ENCODE measurements around the gene VPS13D. TPM values are rescaled to one million over a fixed set of nuclear protein-coding genes. Genes with fewer than 3 reads are reported as not detected.

Gene VPS13D
- total RNA-seq, 1 experiment from 2014 or later: 20.2 TPM

DNA sequence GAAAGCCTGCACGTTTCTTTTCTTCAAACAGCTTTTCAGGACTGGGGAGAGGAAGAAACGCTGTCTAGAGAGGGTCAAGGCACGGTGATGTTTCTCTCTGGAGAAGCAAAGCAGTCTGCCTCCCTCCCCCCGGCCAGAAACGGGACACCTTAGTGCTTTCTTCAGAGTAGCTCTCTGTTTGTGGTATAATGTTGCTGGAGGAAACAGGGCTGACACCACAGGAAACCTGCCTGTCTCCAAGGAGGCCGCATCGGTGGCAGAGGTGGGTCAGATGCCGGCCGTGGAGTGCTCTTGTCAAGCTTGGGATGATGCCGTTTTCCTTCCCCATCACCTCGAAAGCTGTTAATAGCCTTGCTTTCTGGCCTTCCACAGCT is 248.8 kb downstream of the VPS13D start:
- Mint-ChIP-seq H3K4me3 (no peak overlapping the region), H3K27me3 (ENCODE audit: low read depth) (no peaks in the 10 kb centered on the region), H3K9me3 (peaks cover 11 to 12% of the 10 kb centered on the region in 2 experiments; a peak in 4 of 5 replicates), H3K27ac (peak overlapping the region in 2 of 3 experiments; percentile 19 to 43; a peak in 2 of 7 replicates), H3K36me3 (ENCODE audit: insufficient read depth in 1 of 3, low read depth in 3 of 3) (peaks cover 11 to 14% (median 14%) of the 10 kb centered on the region in 3 experiments; a peak in 6 of 7 replicates), H3K4me1 (peaks cover 18 to 25% of the 10 kb centered on the region in 2 experiments)
- H3K79me1 ChIP-seq (ENCODE audit: insufficient read depth, low read depth, low read length, poor library complexity, severe bottlenecking): no peaks in the 10 kb centered on the region
- WGBS (ENCODE audit: extremely low coverage, insufficient read length, low lambda C conversion rate): no CpG with 5 or more reads among the region's 11 CpGs
- H3K9ac ChIP-seq (ENCODE audit: extremely low read depth, insufficient read length, low read length): no peak overlapping the region
- H3K56ac ChIP-seq (ENCODE audit: insufficient read length, low read depth, low read length): no peak overlapping the region
- H2BK20ac ChIP-seq (ENCODE audit: low read depth, low read length, poor library complexity, severe bottlenecking): no peak overlapping the region
- H3K9me3 ChIP-seq (ENCODE audit: control insufficient read depth, low read depth, low read length): peaks cover 9% of the 10 kb centered on the region
- H3K4me1 ChIP-seq (ENCODE audit: insufficient read depth, low read length): no peaks in the 10 kb centered on the region; the same call in 1 of the 2 replicates
- no peak overlapping the region for H3K4ac ChIP-seq (ENCODE audit: low read depth, low read length)
- DNase-seq: no peak
- H3K23me2 ChIP-seq (ENCODE audit: insufficient read length, low read depth, low read length, poor library complexity, severe bottlenecking): no peaks in the 10 kb centered on the region
- H2BK15ac ChIP-seq (ENCODE audit: low read depth, low read length): no peak overlapping the region
- no peak overlapping the region; the same call in 1 of the 2 replicates for H3K14ac ChIP-seq (ENCODE audit: insufficient read depth, low read length)
- no peak overlapping the region for H3T11ph ChIP-seq (ENCODE audit: low read length)
- TF ChIP-seq CTCF (conservative IDR thresholded peaks at IDR 0.05): no peak
- no peak overlapping the region for H2BK120ac ChIP-seq (ENCODE audit: low read depth, low read length, poor library complexity, severe bottlenecking)
- H3K4me2 ChIP-seq (ENCODE audit: insufficient read depth, insufficient read length, low read length): no peak overlapping the region
- H4K20me1 ChIP-seq (ENCODE audit: control insufficient read depth, insufficient read depth, insufficient read length): no peaks in the 10 kb centered on the region
- no peak overlapping the region for H3K18ac ChIP-seq (ENCODE audit: insufficient read length, low read depth, low read length)
- H3K23ac ChIP-seq (ENCODE audit: insufficient read length, low read depth, low read length): no peak overlapping the region
- H2AFZ ChIP-seq (ENCODE audit: low read length): no peak overlapping the region
- H2BK5ac ChIP-seq (ENCODE audit: insufficient read length, low read length): no peak overlapping the region
- no peak overlapping the region for H2AK5ac ChIP-seq (ENCODE audit: insufficient read length, low read length)
- no peak overlapping the region for H4K8ac ChIP-seq (replicated peaks; ENCODE audit: insufficient read length, low read depth, low read length)
- H3K79me2 ChIP-seq (ENCODE audit: insufficient read depth, low read length): no peaks in the 10 kb centered on the region
- H4K5ac ChIP-seq (ENCODE audit: insufficient read length, low read depth, low read length): no peak overlapping the region
- H3K27ac ChIP-seq (ENCODE audit: insufficient read length, low read depth, low read length): no peak overlapping the region
- no peaks in the 10 kb centered on the region for H3K27me3 ChIP-seq (ENCODE audit: insufficient read depth, low read length)
- H2BK12ac ChIP-seq (ENCODE audit: insufficient read length, low read depth, low read length): no peak overlapping the region
- no peak overlapping the region for H4K91ac ChIP-seq (ENCODE audit: insufficient read length, low read depth, low read length)

All from H9 (cell line).